ENCODE data around the gene SMAD2. TPM values are rescaled to one million over a fixed set of nuclear protein-coding genes. Genes with fewer than 3 reads are reported as not detected.
A peak's percentile ranks its signal among the peaks of the same experiment; 100 is the strongest.

Gene SMAD2
- polyA plus RNA-seq, 2 of the 4 experiments (the other 2 are of a cell fraction), result 131 to 229 TPM

DNA sequence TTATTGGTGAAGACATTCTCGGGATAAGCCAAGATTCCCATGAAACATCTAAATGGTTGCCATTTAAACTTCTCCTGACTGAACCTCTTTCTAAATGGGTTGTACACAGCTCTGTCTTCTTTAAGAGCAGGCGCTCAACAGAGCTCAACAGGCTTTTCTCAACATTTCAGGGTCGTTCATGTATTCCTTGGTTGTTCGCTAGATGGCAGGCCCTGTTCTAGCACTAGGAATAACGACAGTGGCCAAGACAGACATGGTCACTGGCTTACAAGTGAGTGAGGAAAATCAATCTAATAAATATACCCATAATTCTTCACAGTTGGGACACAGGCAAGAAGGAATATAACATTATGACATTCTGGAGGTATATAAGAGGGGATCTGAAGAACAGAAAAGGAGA lies 154.5 kb downstream of the SMAD2 start:
- peak in 1 of 2 experiments; percentile 68; a peak in 2 of 6 replicates for ATAC-seq
- peak in 1 of 2 experiments; percentile 47 for DNase-seq (ENCODE audit: low read depth in 1 of 2, low spot score in 1 of 2)
- no peak overlapping the region for H3K27ac ChIP-seq
- FAIRE-seq, result no peak
- no peaks in the 10 kb centered on the region for H3K4me1 ChIP-seq
- 44% methylated on average over 5 of the region's 5 CpGs for WGBS (ENCODE audit: missing lambda C conversion rate)
- TF ChIP-seq RAD21 (conservative IDR thresholded peaks at IDR 0.05 in 1 of 2, IDR thresholded peaks at IDR 0.05 in 1 of 2), result peak in 1 of 2 experiments; percentile 36; a peak in 2 of 5 replicates
- no peak for TF ChIP-seq HDAC2 (IDR thresholded peaks at IDR 0.05)
- POLR2A ChIA-PET, result no interaction called here
- H3K4me2 ChIP-seq, result no peak overlapping the region
- no peak overlapping the region for H3K4me3 ChIP-seq
- CTCF ChIA-PET, result interaction anchor here (1.2 to 2.0 kb wide), 2 partner anchors 20 to 236 kb away, joined by 5 to 7 read pairs; no protein-coding TSS in a partner anchor
- no peaks in the 10 kb centered on the region for H3K9me3 ChIP-seq

GRCh38 chr18:47773931-47774330 lies 156.5 kb downstream of the SMAD2 start:
- Histone ChIP-seq H3K9me3 (no peaks in the 10 kb centered on the region), H3K4me2 (no peak overlapping the region), H3K4me3 (no peak overlapping the region), H3K4me1 (no peaks in the 10 kb centered on the region), H3K27ac (peak overlapping the region in 1 of 2 experiments; percentile 46; a peak in 2 of 6 replicates)
- DNase-seq (ENCODE audit: low read depth in 1 of 2, low spot score in 1 of 2) (no peak), FAIRE-seq (no peak), ATAC-seq (no peak)
- ChIA-PET POLR2A (no interaction called here), CTCF (interaction anchor here (0.9 to 2.0 kb wide), 2 partner anchors 18 to 558 kb away, joined by 3 to 7 read pairs; no protein-coding TSS in a partner anchor)
- WGBS (ENCODE audit: missing lambda C conversion rate), result 87% methylated on average over 2 of the region's 2 CpGs
- no peak for TF ChIP-seq USF2 (IDR thresholded peaks at IDR 0.05)

GRCh38 chr18:47772374-47773248 lies 157.8 kb downstream of the SMAD2 start:
- peak; percentile 39 to 72 for DNase-seq (ENCODE audit: low read depth in 1 of 2, low spot score in 1 of 2)
- Histone ChIP-seq H3K4me2 (no peak overlapping the region), H3K4me1 (no peaks in the 10 kb centered on the region), H3K4me3 (no peak overlapping the region), H3K9me3 (no peaks in the 10 kb centered on the region), H3K27ac (peak overlapping the region; percentile 48 to 79; a peak in 3 of 6 replicates)
- POLR2A ChIA-PET, result no interaction called here
- WGBS (ENCODE audit: missing lambda C conversion rate), result 59% methylated on average over 15 of the region's 16 CpGs
- TF ChIP-seq JUN (IDR thresholded peaks at IDR 0.05) (no peak), CTCF (IDR thresholded peaks at IDR 0.05) (peak; percentile 45), RAD21 (conservative IDR thresholded peaks at IDR 0.05 in 1 of 2, IDR thresholded peaks at IDR 0.05 in 1 of 2) (peak; percentile 50 to 67), TP53 (CRISPR knock-in tag; IDR thresholded peaks at IDR 0.05) (no peak), FOXS1 (CRISPR knock-in tag; IDR thresholded peaks at IDR 0.05) (no peak), MAZ (IDR thresholded peaks at IDR 0.05; ENCODE audit: borderline replicate concordance, low read depth, low read length) (no peak), CBX2 (IDR thresholded peaks at IDR 0.05; ENCODE audit: borderline replicate concordance, low read depth) (no peak), CHD2 (IDR thresholded peaks at IDR 0.05; ENCODE audit: low read length, partially characterized antibody) (no peak), ELK1 (IDR thresholded peaks at IDR 0.05; ENCODE audit: low read depth, low read length) (no peak), MAFK (IDR thresholded peaks at IDR 0.05; ENCODE audit: partially characterized antibody) (no peak), CBX8 (IDR thresholded peaks at IDR 0.05) (no peak), SMC3 (IDR thresholded peaks at IDR 0.05) (peak; percentile 46; the same call in 2 of the 3 replicates), KDM1A (IDR thresholded peaks at IDR 0.05; ENCODE audit: low read depth) (no peak), HOXB5 (CRISPR knock-in tag; IDR thresholded peaks at IDR 0.05) (no peak), EP300 (IDR thresholded peaks at IDR 0.05) (no peak), TFCP2L1 (CRISPR knock-in tag; IDR thresholded peaks at IDR 0.05) (no peak)
- TF ChIP-seq, protein P1, sequence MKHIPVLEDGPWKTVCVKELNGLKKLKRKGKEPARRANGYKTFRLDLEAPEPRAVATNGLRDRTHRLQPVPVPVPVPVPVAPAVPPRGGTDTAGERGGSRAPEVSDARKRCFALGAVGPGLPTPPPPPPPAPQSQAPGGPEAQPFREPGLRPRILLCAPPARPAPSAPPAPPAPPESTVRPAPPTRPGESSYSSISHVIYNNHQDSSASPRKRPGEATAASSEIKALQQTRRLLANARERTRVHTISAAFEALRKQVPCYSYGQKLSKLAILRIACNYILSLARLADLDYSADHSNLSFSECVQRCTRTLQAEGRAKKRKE (CRISPR knock-in tag; IDR thresholded peaks at IDR 0.05; ENCODE audit: low read depth), result no peak
- CTCF ChIA-PET, result interaction anchor here (0.7 to 1.9 kb wide), 9 partner anchors 8 to 557 kb away, joined by 3 to 6 read pairs (median 3); no protein-coding TSS in a partner anchor
- ATAC-seq, result peak; percentile 56 to 89; a peak in 3 of 6 replicates
- no peak for FAIRE-seq
